ENCODE data around the gene BRF1. TPM values are rescaled to one million over a fixed set of nuclear protein-coding genes. Genes with fewer than 3 reads are reported as not detected.

The BRF1 gene, protein sequence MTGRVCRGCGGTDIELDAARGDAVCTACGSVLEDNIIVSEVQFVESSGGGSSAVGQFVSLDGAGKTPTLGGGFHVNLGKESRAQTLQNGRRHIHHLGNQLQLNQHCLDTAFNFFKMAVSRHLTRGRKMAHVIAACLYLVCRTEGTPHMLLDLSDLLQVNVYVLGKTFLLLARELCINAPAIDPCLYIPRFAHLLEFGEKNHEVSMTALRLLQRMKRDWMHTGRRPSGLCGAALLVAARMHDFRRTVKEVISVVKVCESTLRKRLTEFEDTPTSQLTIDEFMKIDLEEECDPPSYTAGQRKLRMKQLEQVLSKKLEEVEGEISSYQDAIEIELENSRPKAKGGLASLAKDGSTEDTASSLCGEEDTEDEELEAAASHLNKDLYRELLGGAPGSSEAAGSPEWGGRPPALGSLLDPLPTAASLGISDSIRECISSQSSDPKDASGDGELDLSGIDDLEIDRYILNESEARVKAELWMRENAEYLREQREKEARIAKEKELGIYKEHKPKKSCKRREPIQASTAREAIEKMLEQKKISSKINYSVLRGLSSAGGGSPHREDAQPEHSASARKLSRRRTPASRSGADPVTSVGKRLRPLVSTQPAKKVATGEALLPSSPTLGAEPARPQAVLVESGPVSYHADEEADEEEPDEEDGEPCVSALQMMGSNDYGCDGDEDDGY
- total RNA-seq: 10 to 100 TPM; 14.4 to 36.3 (median 30.8) TPM

DNA sequence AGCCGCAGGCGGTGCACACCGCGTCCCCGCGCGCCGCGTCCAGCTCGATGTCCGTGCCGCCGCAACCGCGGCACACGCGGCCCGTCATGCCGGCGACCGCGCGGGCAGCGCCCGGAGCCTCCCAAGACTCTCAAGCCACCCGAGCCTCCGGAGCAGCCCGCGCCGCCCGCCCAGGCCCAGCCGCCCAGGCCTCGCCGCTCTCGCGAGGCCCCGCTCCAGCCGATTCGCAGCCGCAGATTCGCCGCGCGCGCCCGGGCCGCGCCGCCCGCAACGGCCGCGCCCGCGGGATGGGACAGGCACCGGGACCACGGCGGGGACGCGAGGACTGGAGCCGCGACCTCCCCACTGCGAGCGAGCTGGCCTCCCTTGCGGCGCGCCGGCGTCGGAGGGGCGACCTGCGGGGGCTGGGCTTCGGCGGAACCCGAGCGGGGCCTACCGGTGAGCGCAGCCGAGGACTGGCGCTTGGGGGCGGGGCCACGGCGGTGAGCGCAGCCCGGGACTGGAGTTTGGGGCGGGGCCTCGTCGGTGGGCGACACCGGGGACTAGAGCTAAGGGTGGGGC is at the start of gene BRF1:
BRF1 (minus strand) TSS at position 460 of the 561 bp plus-strand sequence; CDS start at position 88, 372 bp downstream.
- ATAC-seq (replicated peaks in 6 of 8): peak; percentile 85 to 90 (median 87)
- H3K4me1 ChIP-seq (replicated peaks in 1 of 2): peaks cover 2 to 6% of the 10 kb centered on the region in 2 donors
- 0% methylated on average over 4 of the region's 90 CpGs; no CpG with 5 or more reads in 8 of the 10 experiments for WGBS, 10 experiments
- peak within 1 kb of the TSS; percentile 63 to 93 (median 90) for H3K4me3 ChIP-seq
- H3K27ac ChIP-seq: peak within 1 kb of the TSS; percentile 92 to 95
- in situ Hi-C loops (cut with MboI; ENCODE audit: low pct_unique_long_range_greater_than_20kb in 2 of 9, low sequenced_read_pairs in 9 of 9, unreplicated experiment in 9 of 9): no loop called here

DNA sequence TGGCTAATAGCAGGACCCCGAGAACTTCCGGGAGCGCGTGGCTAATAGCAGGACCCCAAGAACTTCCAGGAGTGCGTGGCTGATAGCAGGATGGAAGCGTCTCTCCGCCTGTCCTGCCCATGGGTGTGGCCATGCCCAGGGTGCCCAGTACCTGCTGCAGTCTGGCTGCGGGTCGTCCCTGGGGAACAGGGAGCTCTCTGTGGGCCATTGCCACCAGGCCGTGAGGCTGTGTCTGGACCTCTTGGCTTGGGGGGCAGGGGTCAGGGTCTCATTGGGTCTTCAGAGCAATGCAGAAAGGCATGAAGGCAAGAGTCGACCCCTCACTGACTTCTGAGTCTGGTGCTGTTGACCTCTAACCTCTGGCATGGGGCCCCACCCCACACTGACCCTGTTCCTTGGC is 49.2 kb upstream of the BRF1 start:
- no peak for ATAC-seq (replicated peaks in 6 of 8)
- Histone ChIP-seq H3K4me1 (replicated peaks in 1 of 2) (peaks cover 0 to 2% of the 10 kb centered on the region in 2 donors), H3K27ac (no peak overlapping the region), H3K4me3 (no peak overlapping the region)
- in situ Hi-C loops (cut with MboI; ENCODE audit: low pct_unique_long_range_greater_than_20kb in 2 of 9, low sequenced_read_pairs in 9 of 9, unreplicated experiment in 9 of 9): loop anchor here in 1 of 9 experiments (25.0 kb wide), 1 partner anchor 138 kb away; no protein-coding TSS in a partner anchor
- 40 to 100% (median 98%) methylated on average over 1 to 6 of the region's 11 CpGs; no CpG with 5 or more reads in 4 of the 10 experiments for WGBS, 10 experiments

DNA sequence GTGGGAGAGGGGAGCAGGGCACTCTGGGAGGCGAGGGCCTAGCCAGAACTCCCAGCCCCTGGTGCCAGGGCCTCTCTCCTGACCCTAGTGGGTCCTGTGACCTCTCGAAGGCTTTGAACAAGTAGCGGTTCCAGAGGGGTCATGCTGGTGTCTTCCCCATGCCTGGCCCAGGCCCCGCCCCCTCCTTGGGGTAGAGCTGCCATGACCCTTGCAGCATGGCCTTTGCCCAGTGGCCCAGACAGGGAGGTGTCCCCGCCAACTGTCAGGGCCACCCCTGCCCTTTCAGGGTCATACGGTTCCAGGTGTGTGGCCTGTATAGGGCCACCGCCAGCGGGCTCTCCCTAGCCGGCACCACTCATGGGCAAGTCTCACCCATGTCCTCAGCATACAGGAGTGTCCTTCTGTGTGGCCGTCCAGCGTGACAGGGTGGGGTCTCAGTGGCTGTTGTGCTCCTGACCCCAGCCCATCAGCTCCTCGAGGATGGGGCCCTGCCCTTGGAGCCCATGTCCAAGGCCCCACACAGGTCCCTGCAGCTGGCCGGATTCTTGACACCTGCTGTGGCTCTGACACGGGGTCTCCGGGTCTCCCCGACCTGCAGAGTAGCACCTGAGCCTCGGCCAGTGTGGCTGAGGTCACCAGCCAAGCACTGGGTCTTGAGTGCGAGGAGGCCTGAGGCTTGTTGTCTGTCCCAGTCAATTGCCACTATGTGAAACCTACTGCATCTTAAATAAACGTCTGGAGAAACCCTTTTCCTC is 48.3 kb upstream of the BRF1 start:
- no peak for ATAC-seq (replicated peaks in 6 of 8)
- in situ Hi-C loops (cut with MboI; ENCODE audit: low pct_unique_long_range_greater_than_20kb in 2 of 9, low sequenced_read_pairs in 9 of 9, unreplicated experiment in 9 of 9): no loop called here
- WGBS, 10 experiments: 75 to 92% methylated on average over 4 to 11 of the region's 19 CpGs; no CpG with 5 or more reads in 8 of the 10 experiments
- peaks cover 0 to 2% of the 10 kb centered on the region in 2 donors for H3K4me1 ChIP-seq (replicated peaks in 1 of 2)
- H3K27ac ChIP-seq: no peak overlapping the region
- H3K4me3 ChIP-seq: no peak overlapping the region

DNA sequence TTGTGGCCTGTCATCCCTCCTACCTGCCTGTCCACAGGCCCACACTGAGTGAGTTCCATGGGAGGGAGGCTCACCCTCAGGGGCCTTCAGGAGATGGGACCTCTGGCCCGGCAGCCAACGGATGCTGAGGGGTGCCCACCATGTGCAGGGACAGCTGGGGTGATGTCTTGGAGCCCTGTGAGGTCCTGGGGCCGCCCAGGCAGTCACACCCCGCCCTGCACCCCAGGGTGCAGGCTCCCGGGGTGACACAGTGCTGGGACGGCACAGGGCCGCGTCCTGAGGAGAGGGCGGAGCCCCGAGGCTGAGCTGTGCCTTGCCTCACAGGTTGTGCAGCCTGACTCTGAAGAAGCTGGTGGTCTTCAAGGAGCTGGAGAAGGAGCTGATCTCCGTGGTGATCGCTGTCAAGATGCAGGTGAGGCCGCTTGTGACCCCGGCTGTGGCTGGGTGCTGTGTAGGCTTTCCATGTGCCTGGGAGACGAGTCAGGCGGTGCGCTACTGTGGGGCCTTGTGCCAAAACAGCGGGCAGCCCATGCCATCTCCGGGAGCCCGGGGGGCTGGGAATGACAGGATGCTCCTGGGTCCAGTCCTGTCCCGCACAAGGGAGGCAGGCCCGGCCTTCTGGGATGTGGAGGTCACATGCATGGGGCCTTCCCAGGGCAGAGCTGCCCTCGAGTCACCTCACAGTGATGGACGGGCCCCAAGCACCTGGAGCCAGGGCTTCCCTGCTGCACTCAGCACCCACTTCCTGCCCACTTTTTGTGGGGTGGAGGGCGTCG is 47.6 kb upstream of the BRF1 start:
- Histone ChIP-seq H3K4me3 (no peak overlapping the region), H3K27ac (no peak overlapping the region)
- no peak for ATAC-seq (replicated peaks in 6 of 8)

DNA sequence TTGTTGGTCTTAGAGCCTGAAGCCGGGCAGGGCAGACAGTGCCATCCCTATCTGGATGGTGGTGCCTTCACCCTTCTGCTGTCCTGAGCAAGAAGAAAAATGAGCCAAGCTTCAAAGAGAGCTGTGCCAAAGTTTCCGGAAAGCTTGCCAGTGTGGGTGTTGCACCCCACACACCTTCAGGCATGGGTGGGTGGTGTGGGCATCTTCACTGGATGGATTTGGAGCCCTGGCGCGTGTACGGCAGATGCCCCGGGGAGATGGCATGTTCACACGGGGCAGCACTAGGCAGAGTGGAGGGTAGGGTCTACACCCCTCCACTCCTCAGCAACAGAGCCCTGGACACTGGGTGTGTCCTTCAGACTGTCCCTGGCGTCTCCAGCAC is 46.8 kb upstream of the BRF1 start:
- ATAC-seq (replicated peaks in 6 of 8): no peak
- 100% methylated on average over 4 of the region's 8 CpGs; no CpG with 5 or more reads in 9 of the 10 experiments for WGBS, 10 experiments
- Histone ChIP-seq H3K4me1 (replicated peaks in 1 of 2) (peaks cover 0 to 7% of the 10 kb centered on the region in 2 donors), H3K4me3 (no peak overlapping the region), H3K27ac (no peak overlapping the region)
- in situ Hi-C loops (cut with MboI; ENCODE audit: low pct_unique_long_range_greater_than_20kb in 2 of 9, low sequenced_read_pairs in 9 of 9, unreplicated experiment in 9 of 9): no loop called here

More for the DNA sequence above, 47.6 kb upstream of the BRF1 start:
- H3K4me1 ChIP-seq (replicated peaks in 1 of 2): peaks cover 0 to 2% of the 10 kb centered on the region in 2 donors
- 82 to 100% (median 100%) methylated on average over 1 to 9 of the region's 26 CpGs; no CpG with 5 or more reads in 7 of the 10 experiments for WGBS, 10 experiments
- in situ Hi-C loops (cut with MboI; ENCODE audit: low pct_unique_long_range_greater_than_20kb in 2 of 9, low sequenced_read_pairs in 9 of 9, unreplicated experiment in 9 of 9): no loop called here

DNA sequence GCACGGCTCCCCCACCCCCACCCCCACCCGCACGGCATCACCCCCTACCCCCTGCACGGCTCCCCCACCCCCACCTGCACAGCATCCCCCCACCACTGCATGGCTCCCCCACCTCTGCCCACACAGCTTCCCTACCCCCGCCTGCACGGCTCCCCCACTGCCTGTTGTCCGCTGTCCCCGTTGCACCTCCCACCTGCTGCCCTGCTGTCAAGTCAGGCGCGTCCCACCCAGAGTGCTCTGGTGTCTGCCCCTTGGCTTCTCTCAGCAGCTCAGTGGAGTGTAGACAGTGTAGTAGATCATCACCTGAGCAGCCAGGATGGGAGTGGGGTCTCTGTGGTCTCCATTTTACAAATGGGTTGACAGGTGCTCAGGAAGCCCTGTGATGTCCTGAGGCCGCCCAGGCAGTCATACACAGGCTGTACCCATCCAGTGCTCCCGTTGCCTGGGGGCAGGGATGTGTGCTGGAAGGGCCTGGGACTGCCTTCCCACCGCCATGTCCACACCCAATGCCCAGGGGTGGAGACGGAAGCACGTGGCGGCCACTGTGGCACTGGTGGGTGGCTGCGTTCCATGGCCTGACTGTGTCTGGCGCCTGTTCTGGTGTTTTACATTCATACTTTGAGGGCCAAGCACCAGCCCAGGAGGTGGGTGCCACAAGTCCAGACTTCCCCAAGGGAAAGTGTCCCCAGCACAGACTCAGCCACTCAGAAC is 46.2 kb upstream of the BRF1 start:
- Histone ChIP-seq H3K27ac (no peak overlapping the region), H3K4me1 (replicated peaks in 1 of 2) (peaks cover 0 to 6% of the 10 kb centered on the region in 2 donors)
- in situ Hi-C loops (cut with MboI; ENCODE audit: low pct_unique_long_range_greater_than_20kb in 2 of 9, low sequenced_read_pairs in 9 of 9, unreplicated experiment in 9 of 9): no loop called here

DNA sequence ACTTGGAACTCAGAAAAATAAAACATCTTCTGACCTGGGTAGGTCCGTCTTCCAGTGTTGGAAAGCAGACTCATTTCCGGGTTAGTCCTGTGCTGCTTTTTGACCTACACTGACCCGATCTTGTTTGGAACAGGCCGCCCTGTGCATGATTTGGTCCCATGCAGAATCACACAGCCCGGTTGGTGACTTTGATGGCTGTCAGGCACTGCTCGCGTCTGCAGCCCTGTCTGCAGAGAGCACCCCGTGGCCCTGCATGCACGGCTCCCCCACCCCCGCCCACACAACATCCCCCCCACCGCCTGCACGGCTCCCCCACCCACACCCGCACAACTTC is 45.4 kb upstream of the BRF1 start:
- H3K27ac ChIP-seq: no peak overlapping the region
- no peak for ATAC-seq (replicated peaks in 6 of 8)
- in situ Hi-C loops (cut with MboI; ENCODE audit: low pct_unique_long_range_greater_than_20kb in 2 of 9, low sequenced_read_pairs in 9 of 9, unreplicated experiment in 9 of 9): no loop called here
- H3K4me1 ChIP-seq (replicated peaks in 1 of 2): peaks cover 6 to 7% of the 10 kb centered on the region in 2 donors
- H3K4me3 ChIP-seq: no peak overlapping the region
- WGBS, 10 experiments: 0 to 80% (median 75%) methylated on average over 2 to 3 of the region's 13 CpGs; no CpG with 5 or more reads in 7 of the 10 experiments

More for the DNA sequence above, 46.2 kb upstream of the BRF1 start:
- peak in 2 of 8 experiments; percentile 29 to 41 for ATAC-seq (replicated peaks in 6 of 8)
- WGBS, 10 experiments: 67 to 100% (median 87%) methylated on average over 1 to 3 of the region's 18 CpGs; no CpG with 5 or more reads in 7 of the 10 experiments
- no peak overlapping the region for H3K4me3 ChIP-seq

DNA sequence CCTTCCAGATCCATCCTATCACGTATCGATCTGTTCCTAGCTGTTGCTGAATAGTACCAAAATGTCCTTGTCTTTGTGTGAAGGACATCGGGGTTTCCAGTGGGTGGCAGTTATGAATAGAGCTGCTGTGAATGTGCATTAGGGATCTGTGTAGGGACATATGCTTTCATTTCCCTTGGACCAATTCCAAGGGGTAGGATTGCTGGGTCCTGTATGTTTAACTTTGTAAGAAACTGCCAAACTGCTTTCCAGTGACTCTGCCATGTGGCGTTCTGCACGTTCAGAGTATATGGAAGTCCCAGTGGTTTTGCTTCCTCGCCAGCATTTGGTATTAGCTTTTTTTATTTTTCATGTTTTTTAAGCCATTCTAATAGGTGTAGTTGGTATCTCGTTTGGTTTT is 42.4 kb upstream of the BRF1 start:
- no peak for ATAC-seq (replicated peaks in 6 of 8)
- no peak overlapping the region for H3K4me3 ChIP-seq
- 55 to 100% (median 83%) methylated on average over 1 to 7 of the region's 7 CpGs for WGBS, 10 experiments
- H3K4me1 ChIP-seq (replicated peaks in 1 of 2): peaks cover 7 to 11% of the 10 kb centered on the region in 2 donors
- in situ Hi-C loops (cut with MboI; ENCODE audit: low pct_unique_long_range_greater_than_20kb in 2 of 9, low sequenced_read_pairs in 9 of 9, unreplicated experiment in 9 of 9): no loop called here
- H3K27ac ChIP-seq: no peak overlapping the region

DNA sequence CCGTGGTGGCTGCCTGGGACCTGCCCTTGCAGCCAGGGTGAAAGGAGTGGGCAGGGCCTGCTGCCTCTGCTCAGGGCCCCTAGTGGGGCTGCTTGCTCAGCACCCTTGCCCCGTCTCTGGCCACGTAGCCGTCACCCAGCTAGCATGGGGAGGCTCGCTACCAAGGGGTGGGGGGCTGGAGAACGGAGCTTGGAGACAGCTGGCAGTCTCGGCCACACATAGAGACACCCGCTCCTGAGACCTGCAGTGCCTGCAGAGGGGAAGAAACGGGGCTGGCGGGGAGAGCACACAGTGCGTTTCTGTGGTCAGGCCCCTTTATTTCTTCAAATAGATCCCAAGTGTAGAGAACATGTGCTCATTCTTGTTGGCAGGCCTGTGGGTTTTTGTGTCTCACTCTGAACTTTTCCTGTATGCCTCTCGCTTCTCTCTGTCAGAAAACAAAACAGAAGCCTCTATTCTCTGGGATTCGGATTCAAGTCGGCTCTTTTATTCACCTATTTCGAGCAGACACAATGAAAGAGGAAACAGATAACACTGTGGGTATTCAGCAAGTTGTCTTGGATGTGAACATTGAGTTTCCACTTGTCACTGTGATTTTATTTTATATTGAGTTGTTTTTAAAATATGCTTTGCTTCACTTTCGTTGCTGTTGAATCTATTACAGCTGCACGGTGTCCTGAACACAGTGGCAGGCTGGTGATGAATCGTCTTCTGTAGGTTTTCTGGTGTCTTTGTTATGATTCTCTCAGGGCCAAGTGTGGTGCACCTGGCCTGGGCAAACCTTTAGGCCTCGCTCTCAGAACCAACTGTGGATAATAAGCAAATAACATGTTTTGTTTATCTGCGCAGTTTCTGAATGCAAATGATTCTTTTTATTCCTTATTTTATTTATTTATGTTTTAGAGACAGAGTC is 40.3 kb upstream of the BRF1 start:
- no peak overlapping the region for H3K4me3 ChIP-seq
- 12 to 80% (median 39%) methylated on average over 1 to 12 of the region's 20 CpGs for WGBS, 10 experiments
- peaks cover 9 to 11% of the 10 kb centered on the region in 2 donors for H3K4me1 ChIP-seq (replicated peaks in 1 of 2)
- in situ Hi-C loops (cut with MboI; ENCODE audit: low pct_unique_long_range_greater_than_20kb in 2 of 9, low sequenced_read_pairs in 9 of 9, unreplicated experiment in 9 of 9): no loop called here
- peak overlapping the region; percentile 21 to 46 for H3K27ac ChIP-seq
- peak in 5 of 8 experiments; percentile 61 to 83 (median 77) for ATAC-seq (replicated peaks in 6 of 8)

DNA sequence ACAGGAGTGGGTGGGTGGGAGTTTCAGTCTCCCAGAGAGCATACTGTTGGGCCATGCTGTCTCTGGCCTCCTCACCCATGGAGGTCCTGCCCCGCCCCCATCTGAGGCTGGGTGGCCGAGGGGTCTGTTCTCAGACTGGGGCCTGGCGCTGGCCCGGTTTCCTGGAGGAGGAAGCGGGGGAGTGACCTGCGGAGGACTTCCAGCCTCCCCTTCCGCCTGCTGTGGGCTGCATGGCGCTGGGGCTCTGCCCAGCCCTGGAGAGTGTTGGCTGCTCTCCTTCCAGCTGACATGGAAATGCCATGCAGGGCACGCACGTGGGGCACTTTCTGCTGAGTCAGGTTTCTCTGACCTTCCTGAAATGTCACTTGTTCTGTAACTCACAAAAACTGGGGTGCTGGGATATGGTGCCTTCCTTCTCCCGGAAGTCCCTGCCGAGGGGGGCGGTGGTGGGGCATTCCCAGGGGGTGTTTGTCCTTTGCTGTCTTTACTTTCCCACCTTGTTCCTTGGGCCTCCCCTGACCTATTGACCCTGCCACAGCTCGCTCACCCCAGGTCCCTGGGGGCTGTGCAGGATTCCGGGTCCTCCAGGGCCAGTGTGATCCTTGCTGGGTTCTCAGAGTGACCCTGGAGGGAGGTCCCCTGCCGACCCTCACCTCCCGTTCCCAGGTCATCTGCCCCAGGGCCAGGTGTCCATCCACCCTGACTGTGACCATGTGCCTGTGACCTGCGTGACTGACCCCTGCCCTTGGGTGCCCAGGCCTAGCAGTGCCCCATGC is 37.4 kb upstream of the BRF1 start:
- 60 to 84% (median 80%) methylated on average over 2 to 5 of the region's 18 CpGs; no CpG with 5 or more reads in 5 of the 10 experiments for WGBS, 10 experiments

More for the DNA sequence above, 37.4 kb upstream of the BRF1 start:
- in situ Hi-C loops (cut with MboI; ENCODE audit: low pct_unique_long_range_greater_than_20kb in 2 of 9, low sequenced_read_pairs in 9 of 9, unreplicated experiment in 9 of 9): no loop called here
- H3K4me3 ChIP-seq: no peak overlapping the region
- H3K27ac ChIP-seq: no peak overlapping the region
- H3K4me1 ChIP-seq (replicated peaks in 1 of 2): peaks cover 8 to 11% of the 10 kb centered on the region in 2 donors
- peak in 5 of 8 experiments; percentile 11 to 44 (median 16) for ATAC-seq (replicated peaks in 6 of 8)
